ENCODE measurements around the gene XRCC4.

- no peak for TF ChIP-seq CTCF (IDR thresholded peaks at IDR 0.05; ENCODE audit: insufficient read depth, low read depth, low read length)
- TF ChIP-seq EZH2 (IDR thresholded peaks at IDR 0.05; ENCODE audit: insufficient read depth, low read length), result no peak
These were observed 167.2 kb downstream of the XRCC4 start for GRCh38 chr5:83244516-83244915.

All from astrocyte (in vitro differentiated cells and primary cell).